Left renal pelvis (tissue), 4 donors: Measurements from ENCODE around the gene TLCD2. TPM values are rescaled to one million over a fixed set of nuclear protein-coding genes. Genes with fewer than 3 reads are reported as not detected.
A peak's percentile ranks its signal among the peaks of the same experiment; 100 is the strongest.
"Not testable (repeated sequence)": the region's sequence is repeated elsewhere in the genome, so short reads cannot be mapped to it uniquely, and the experiment has no call there.

ENCODE experiments used
- DNase-seq, 4 donors: peaks; one replicate each; pipeline ENCODE4 v3.0.0-alpha.2; 2013; ENCODE audit warnings: low read depth in 4 of 4, low spot score in 3 of 4
- polyA plus RNA-seq, 4 donors: library from polyadenylated mRNA; unstranded; fragments of 120-200 nt; gene quantifications; one replicate each; pipeline ENCODE4 v1.2.1, GENCODE V29; 2013; ENCODE audit not compliant: insufficient read length in 4 of 4

The TLCD2 gene
- polyA plus RNA-seq, 4 donors: 5.6 to 8.3 (median 7.1) TPM

- no peak for DNase-seq
Measured at GRCh38 chr17:1695365-1695764, 14.8 kb downstream of the TLCD2 start.

GRCh38 chr17:1693339-1693738 lies 16.8 kb downstream of the TLCD2 start:
- DNase-seq: no peak

- no peak for DNase-seq
Measured at GRCh38 chr17:1690544-1691221, 19.5 kb downstream of the TLCD2 start.

GRCh38 chr17:1688405-1688804 lies 21.8 kb downstream of the TLCD2 start:
- DNase-seq: not testable (repeated sequence)

- DNase-seq: no peak
Measured at GRCh38 chr17:1686086-1686485, 24.1 kb downstream of the TLCD2 start.

- DNase-seq: peak; percentile 94 to 97 (median 96)
Measured at GRCh38 chr17:1684378-1685189, 25.6 kb downstream of the TLCD2 start, which contains the start of gene PRPF8. PRPF8 (minus strand) TSS chr17:1684867; CDS start chr17:1684571, 296 bp downstream.

GRCh38 chr17:1683459-1683858 lies 26.7 kb downstream of the TLCD2 start:
- DNase-seq: no peak

GRCh38 chr17:1676401-1676800 lies 33.8 kb downstream of the TLCD2 start:
- no peak for DNase-seq

GRCh38 chr17:1673041-1673785 lies 37.0 kb downstream of the TLCD2 start:
- DNase-seq: no peak

- not testable (repeated sequence) for DNase-seq
Measured at GRCh38 chr17:1663934-1664333, 46.2 kb downstream of the TLCD2 start.

GRCh38 chr17:1661045-1661444 lies 49.1 kb downstream of the TLCD2 start:
- DNase-seq: no peak

GRCh38 chr17:1658100-1658499 lies 52.1 kb downstream of the TLCD2 start:
- no peak for DNase-seq

GRCh38 chr17:1653735-1654134 lies 56.4 kb downstream of the TLCD2 start:
- no peak for DNase-seq

- not testable (repeated sequence) for DNase-seq
Measured at GRCh38 chr17:1652794-1653193, 57.4 kb downstream of the TLCD2 start.

Other genes with a start within 250 kb of the TLCD2 start
- 10 to 100 TPM; 67.3 to 79.2 (median 74.3) TPM for gene MYO1C, start 217.7 kb downstream of the TLCD2 start, polyA plus RNA-seq
- gene INPP5K, start 193.8 kb downstream of the TLCD2 start, polyA plus RNA-seq: 10 to 100 TPM; 13.1 to 29.3 (median 22.7) TPM
- gene PITPNA, start 147.6 kb downstream of the TLCD2 start, polyA plus RNA-seq: 10 to 100 TPM; 55.2 to 90.6 (median 78.5) TPM
- gene SLC43A2, start 81.5 kb downstream of the TLCD2 start, polyA plus RNA-seq: 10 to 100 TPM in 3 of 4 donors, 1 to 10 TPM in 1; 5.9 to 36.4 (median 26.2) TPM
- gene SCARF1, start 64.6 kb downstream of the TLCD2 start, polyA plus RNA-seq: 1 to 10 TPM; 4.7 to 9.5 (median 5.9) TPM
- gene RILP, start 60.5 kb downstream of the TLCD2 start, polyA plus RNA-seq: 1 to 10 TPM; 3.7 to 7.5 (median 5.2) TPM
- gene PRPF8, start 25.5 kb downstream of the TLCD2 start, polyA plus RNA-seq: 100 to 1,000 TPM; 229 to 335 (median 277) TPM
- gene WDR81, start 14.3 kb upstream of the TLCD2 start, polyA plus RNA-seq: 10 to 100 TPM in 3 of 4 donors, 1 to 10 TPM in 1; 9.9 to 21.2 (median 13.3) TPM
- 100 to 1,000 TPM in 1 of 4 donors, 10 to 100 TPM in 2, 1 to 10 TPM in 1; 5.8 to 106 (median 79.7) TPM for gene SERPINF2, start 32.5 kb upstream of the TLCD2 start, polyA plus RNA-seq
- 100 to 1,000 TPM; 131 to 385 (median 198) TPM for gene SERPINF1, start 51.7 kb upstream of the TLCD2 start, polyA plus RNA-seq
- 10 to 100 TPM; 12.9 to 18.6 (median 15.1) TPM for gene SMYD4, start 119.5 kb upstream of the TLCD2 start, polyA plus RNA-seq
- gene RPA1, start 119.6 kb upstream of the TLCD2 start, polyA plus RNA-seq: 100 to 1,000 TPM; 105 to 142 (median 123) TPM